Measurements from ENCODE around the gene UGDH.

DNA sequence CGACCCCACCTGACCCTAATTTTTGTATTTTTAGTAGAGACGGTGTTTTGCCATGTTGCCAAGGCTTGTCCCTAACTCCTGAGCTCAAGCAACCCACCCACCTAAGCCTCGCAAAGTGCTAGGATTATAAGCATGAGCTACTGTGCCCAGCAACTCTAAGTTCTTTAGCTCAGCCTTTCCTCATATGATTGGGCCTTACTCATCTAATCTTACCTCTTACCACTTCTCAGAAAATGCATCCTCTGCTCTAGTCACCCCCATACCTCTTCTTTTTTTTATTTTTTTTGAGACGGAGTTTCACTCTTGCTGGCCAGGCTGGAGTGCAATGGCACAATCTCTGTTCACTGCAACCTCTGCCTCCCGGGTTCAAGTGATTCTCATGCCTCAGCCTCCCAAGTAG lies 35.6 kb upstream of the UGDH start:
- TF ChIP-seq, protein P1, sequence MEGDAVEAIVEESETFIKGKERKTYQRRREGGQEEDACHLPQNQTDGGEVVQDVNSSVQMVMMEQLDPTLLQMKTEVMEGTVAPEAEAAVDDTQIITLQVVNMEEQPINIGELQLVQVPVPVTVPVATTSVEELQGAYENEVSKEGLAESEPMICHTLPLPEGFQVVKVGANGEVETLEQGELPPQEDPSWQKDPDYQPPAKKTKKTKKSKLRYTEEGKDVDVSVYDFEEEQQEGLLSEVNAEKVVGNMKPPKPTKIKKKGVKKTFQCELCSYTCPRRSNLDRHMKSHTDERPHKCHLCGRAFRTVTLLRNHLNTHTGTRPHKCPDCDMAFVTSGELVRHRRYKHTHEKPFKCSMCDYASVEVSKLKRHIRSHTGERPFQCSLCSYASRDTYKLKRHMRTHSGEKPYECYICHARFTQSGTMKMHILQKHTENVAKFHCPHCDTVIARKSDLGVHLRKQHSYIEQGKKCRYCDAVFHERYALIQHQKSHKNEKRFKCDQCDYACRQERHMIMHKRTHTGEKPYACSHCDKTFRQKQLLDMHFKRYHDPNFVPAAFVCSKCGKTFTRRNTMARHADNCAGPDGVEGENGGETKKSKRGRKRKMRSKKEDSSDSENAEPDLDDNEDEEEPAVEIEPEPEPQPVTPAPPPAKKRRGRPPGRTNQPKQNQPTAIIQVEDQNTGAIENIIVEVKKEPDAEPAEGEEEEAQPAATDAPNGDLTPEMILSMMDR (IDR thresholded peaks at IDR 0.05): no peak
- TF ChIP-seq POLR2A (IDR thresholded peaks at IDR 0.05): no peak
